Thyroid gland (tissue), 4 donors: ENCODE data around the gene NDE1.

Experiments used
- CTCF ChIP-seq, 6 experiments: fragments of 200-600 bp in 3 of 6; fragments of 450-650 bp in 3 of 6; sonication (generic) in 3 of 6; IDR thresholded peaks; one replicate each; pipeline ENCODE4 v1.5.1; 2016 to 2019; ENCODE audit warnings: antibody characterized with exemption in 6 of 6, mild to moderate bottlenecking in 2 of 6, inconsistent platforms in 1 of 6, moderate library complexity in 1 of 6
- POLR2A ChIP-seq, 2 donors: fragments of 450-650 bp; IDR thresholded peaks; one replicate each; pipeline ENCODE4 v1.6.1; 2017; ENCODE audit warnings: antibody characterized with exemption in 2 of 2, mild to moderate bottlenecking in 2 of 2, moderate library complexity in 1 of 2

GRCh38 chr16:15643946-15644250 is 6.1 kb upstream of the NDE1 start:
- peak in 1 of 6 experiments; percentile 9 for TF ChIP-seq CTCF (IDR thresholded peaks at IDR 0.05)
- no peak for TF ChIP-seq POLR2A (IDR thresholded peaks at IDR 0.05)
